B cell (primary cell): Measurements from ENCODE around the gene GZMB. TPM values are rescaled to one million over a fixed set of nuclear protein-coding genes. Genes with fewer than 3 reads are reported as not detected.
A peak's percentile ranks its signal among the peaks of the same experiment; 100 is the strongest.

Experiments
- ATAC-seq: fragments of 200-7000 bp; cut with Tn5 transposase; one replicate; pipeline ENCODE4 v1.10.0; 2021; ENCODE audit warnings: low read depth, mild to moderate bottlenecking, moderate number of reproducible peaks, moderate library complexity
- CTCF ChIA-PET: fragments of 350-600 bp; sonication (Branson Sonifier 250); formaldehyde crosslinking; loops from one replicate; lab custom pipeline; 2021; ENCODE audit warnings: antibody characterized with exemption, inconsistent platforms; lab: Charles Lee
- POLR2A ChIA-PET: fragments of 350-600 bp; sonication (Branson Sonifier 250); formaldehyde crosslinking; loops from one replicate; lab custom pipeline; 2021; ENCODE audit warnings: antibody characterized with exemption; lab: Charles Lee
- DNase-seq: peaks from one replicate; pipeline ENCODE4 v3.0.0; 2013
- H2AFZ ChIP-seq: 2 replicates; pipeline ENCODE4 v1.6.1; 2012; ENCODE audit warnings: mild to moderate bottlenecking, low read depth, low read length; ENCODE audit not compliant: insufficient read depth, poor library complexity, severe bottlenecking
- H3K27ac ChIP-seq, 2 donors: 1 replicate in 1 of 2; 2 replicates in 1 of 2; pipeline ENCODE4 v1.5.1; 2012 to 2013; ENCODE audit warnings: low read length in 2 of 2, mild to moderate bottlenecking in 2 of 2, moderate library complexity in 1 of 2
- H3K27me3 ChIP-seq, 4 experiments: fragments of 200-600 bp in 1 of 4; sonication (generic) in 1 of 4; replicated peaks in 1 of 4; 1 replicate in 2 of 4; 2 replicates in 2 of 4; pipeline versions ENCODE4 v1.6.1 to v1.7.0; 2013 to 2016; ENCODE audit warnings: low read length in 3 of 4, mild to moderate bottlenecking in 2 of 4, mixed read lengths in 1 of 4, moderate library complexity in 1 of 4; ENCODE audit not compliant: insufficient read depth in 4 of 4, control insufficient read depth in 3 of 4; ENCODE audit errors: control extremely low read depth in 1 of 4
- H3K36me3 ChIP-seq, 2 experiments: replicated peaks in 1 of 2; 1 replicate in 1 of 2; 2 replicates in 1 of 2; pipeline versions ENCODE4 v1.6.1 to v1.7.1; 2013; ENCODE audit warnings: low read length in 1 of 2; ENCODE audit not compliant: insufficient read depth in 2 of 2, control insufficient read depth in 1 of 2; ENCODE audit errors: control extremely low read depth in 1 of 2, extremely low read depth in 1 of 2
- H3K4me1 ChIP-seq, 2 donors: fragments of 200-600 bp in 1 of 2; sonication (generic) in 1 of 2; 1 replicate in 1 of 2; 2 replicates in 1 of 2; pipeline versions ENCODE4 v1.5.1 to v1.6.1; 2013 to 2017; ENCODE audit warnings: low read length in 2 of 2; ENCODE audit not compliant: control insufficient read depth in 2 of 2, insufficient read depth in 2 of 2
- H3K4me2 ChIP-seq: replicated peaks from 2 replicates; pipeline ENCODE3; 2012; ENCODE audit warnings: mild to moderate bottlenecking, low read depth, low read length; ENCODE audit not compliant: poor library complexity, severe bottlenecking
- H3K4me3 ChIP-seq, 5 experiments: fragments of 200-600 bp in 1 of 5; sonication (generic) in 1 of 5; 1 replicate in 3 of 5; 2 replicates in 2 of 5; pipeline versions ENCODE4 v1.5.1 to v1.7.0; 2011 to 2016; ENCODE audit warnings: low read length in 4 of 5, mild to moderate bottlenecking in 4 of 5, low read depth in 2 of 5, control low read depth in 1 of 5, moderate library complexity in 1 of 5; ENCODE audit not compliant: insufficient read depth in 1 of 5; ENCODE audit errors: control extremely low read depth in 1 of 5, extremely low read depth in 1 of 5
- H3K79me2 ChIP-seq: fragments of 200-600 bp; sonication (generic); one replicate; pipeline ENCODE4 v1.6.0; 2016; ENCODE audit warnings: low read length; ENCODE audit not compliant: control insufficient read depth, insufficient read depth
- H3K9ac ChIP-seq: fragments of 200-600 bp; sonication (generic); 2 replicates; pipeline ENCODE4 v1.6.1; 2017; ENCODE audit warnings: mild to moderate bottlenecking, low read length, moderate library complexity
- H3K9me3 ChIP-seq, 3 donors: one replicate each; pipeline versions ENCODE4 v1.6.1 to v1.7.1; 2013; ENCODE audit warnings: low read length in 2 of 3; ENCODE audit not compliant: control insufficient read depth in 2 of 3, insufficient read depth in 1 of 3; ENCODE audit errors: control extremely low read depth in 1 of 3
- H4K20me1 ChIP-seq: 2 replicates; pipeline ENCODE4 v1.6.0; 2012; ENCODE audit warnings: mild to moderate bottlenecking, low read length; ENCODE audit not compliant: insufficient read depth, control insufficient read depth, poor library complexity, severe bottlenecking
- H3K27ac Mint-ChIP-seq: one replicate; pipeline ENCODE4 v1.8.0; 2021; ENCODE audit warnings: mixed read lengths
- H3K27me3 Mint-ChIP-seq: one replicate; pipeline ENCODE4 v1.8.0; 2021; ENCODE audit warnings: mixed read lengths
- H3K4me1 Mint-ChIP-seq: one replicate; pipeline ENCODE4 v1.8.0; 2021; ENCODE audit warnings: mixed read lengths
- H3K4me3 Mint-ChIP-seq: one replicate; pipeline ENCODE4 v1.8.0; 2021; ENCODE audit warnings: mixed read lengths
- H3K9me3 Mint-ChIP-seq: one replicate; pipeline ENCODE4 v1.8.0; 2022; ENCODE audit warnings: mixed read lengths; ENCODE audit not compliant: insufficient read depth
- EZH2 ChIP-seq: IDR thresholded peaks from 2 replicates; pipeline ENCODE4 v1.6.1; 2012; ENCODE audit warnings: borderline replicate concordance, low read depth, mild to moderate bottlenecking, moderate library complexity, low read length; ENCODE audit not compliant: insufficient read depth, poor library complexity, severe bottlenecking
- WGBS: methylation state at CpG from one replicate; pipeline ENCODE4 v1.1.5; 2013; ENCODE audit warnings: missing lambda C conversion rate; ENCODE audit not compliant: insufficient coverage; 5-methylcytosine and 5-hydroxymethylcytosine counted together
- intact Hi-C: fragments of 100-400 bp; cut with micrococcal nuclease; formaldehyde crosslinking; loops from one replicate; pipeline ENCODE4 v1.10.0; 2022
- polyA plus RNA-seq: library from polyadenylated mRNA; depleted of rRNA; stranded (reverse); fragments of >200 nt; gene quantifications from 2 replicates; pipeline ENCODE4 v1.2.3, GENCODE V29; 2012
- total RNA-seq, 2 donors: library from RNA; stranded (reverse); fragments of 120-200 nt in 1 of 2; gene quantifications; 1 replicate in 1 of 2; 2 replicates in 1 of 2; pipeline versions ENCODE4 v1.2.3 to v1.2.4, GENCODE V29; 2013 to 2022
- TF ChIP-seq, protein P1 (sequence below): fragments of 200-600 bp; IDR thresholded peaks from one replicate; pipeline ENCODE4 v1.8.0; 2022; ENCODE audit warnings: antibody characterized with exemption, mild to moderate bottlenecking

The GZMB gene
- total and polyA plus RNA-seq, 2 donors (not counting 1 experiment from before 2014, with no cell fraction given) = 0.88 to 1.5 TPM

DNA sequence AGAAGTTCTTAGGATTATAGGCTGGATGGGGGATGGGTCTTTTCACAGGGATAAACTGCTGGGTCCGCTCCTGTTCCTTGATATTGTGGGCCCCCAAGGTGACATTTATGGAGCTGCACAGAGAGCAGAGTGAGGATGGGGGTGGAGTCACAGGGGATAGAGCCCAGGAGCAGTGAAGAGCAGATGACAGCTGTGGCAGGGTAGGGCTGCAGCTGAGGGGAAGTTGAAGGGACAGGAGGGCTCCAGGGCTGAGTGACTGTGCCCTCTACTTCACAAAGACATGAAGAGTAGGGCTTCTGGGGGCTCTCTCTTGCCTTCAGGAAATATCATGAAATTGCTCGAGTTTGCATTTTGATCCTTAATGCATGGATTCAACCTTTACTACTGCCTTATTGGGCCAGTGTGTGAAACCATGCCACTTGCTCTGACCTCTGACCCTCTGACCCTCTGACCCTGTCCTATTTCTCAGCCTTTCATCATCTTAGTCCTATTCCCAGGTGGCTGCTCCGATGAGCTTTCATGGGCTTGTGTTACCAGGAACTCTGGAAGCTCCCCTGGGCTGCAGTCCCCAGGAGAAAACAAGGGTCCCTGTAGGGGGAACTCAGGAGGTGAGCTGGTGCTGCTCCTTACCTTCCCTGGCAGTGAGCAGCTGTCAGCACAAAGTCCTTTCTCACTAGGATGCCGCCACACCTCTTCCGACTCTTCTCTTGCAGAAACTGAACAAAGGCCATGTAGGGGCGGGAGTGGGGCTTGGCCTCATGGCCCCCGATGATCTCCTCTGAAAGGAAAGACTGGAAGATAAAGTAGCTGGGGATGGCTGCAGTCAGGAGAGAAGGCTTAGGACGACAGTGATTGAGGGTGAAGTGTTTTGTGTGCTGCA lies 26.1 kb downstream of the GZMB start:
- Histone ChIP-seq H3K9me3 (no peaks in the 10 kb centered on the region), H3K4me2 (no peak overlapping the region), H3K79me2 (no peaks in the 10 kb centered on the region), H3K4me1 (peaks cover 25 to 27% of the 10 kb centered on the region in 2 donors), H3K27ac (no peak overlapping the region), H3K27me3 (no peaks in the 10 kb centered on the region), H4K20me1 (no peaks in the 10 kb centered on the region), H3K9ac (no peak overlapping the region), H3K4me3 (no peak overlapping the region), H2AFZ (no peak overlapping the region), H3K36me3 (no peaks in the 10 kb centered on the region)
- Mint-ChIP-seq H3K9me3 (no peaks in the 10 kb centered on the region), H3K4me1 (peaks cover 39% of the 10 kb centered on the region), H3K4me3 (no peak overlapping the region), H3K27me3 (peaks cover 10% of the 10 kb centered on the region), H3K27ac (peak overlapping the region; percentile 73)
- ChIA-PET CTCF (interaction anchor here (0.8 to 7.6 kb wide), 6 partner anchors 12 to 525 kb away, joined by 3 to 74 read pairs (median 4); no protein-coding TSS in a partner anchor), POLR2A (no interaction called here)
- 86% methylated on average over 6 of the region's 8 CpGs for WGBS
- no peak for DNase-seq
- intact Hi-C loops = no loop called here
- TF ChIP-seq, protein P1, sequence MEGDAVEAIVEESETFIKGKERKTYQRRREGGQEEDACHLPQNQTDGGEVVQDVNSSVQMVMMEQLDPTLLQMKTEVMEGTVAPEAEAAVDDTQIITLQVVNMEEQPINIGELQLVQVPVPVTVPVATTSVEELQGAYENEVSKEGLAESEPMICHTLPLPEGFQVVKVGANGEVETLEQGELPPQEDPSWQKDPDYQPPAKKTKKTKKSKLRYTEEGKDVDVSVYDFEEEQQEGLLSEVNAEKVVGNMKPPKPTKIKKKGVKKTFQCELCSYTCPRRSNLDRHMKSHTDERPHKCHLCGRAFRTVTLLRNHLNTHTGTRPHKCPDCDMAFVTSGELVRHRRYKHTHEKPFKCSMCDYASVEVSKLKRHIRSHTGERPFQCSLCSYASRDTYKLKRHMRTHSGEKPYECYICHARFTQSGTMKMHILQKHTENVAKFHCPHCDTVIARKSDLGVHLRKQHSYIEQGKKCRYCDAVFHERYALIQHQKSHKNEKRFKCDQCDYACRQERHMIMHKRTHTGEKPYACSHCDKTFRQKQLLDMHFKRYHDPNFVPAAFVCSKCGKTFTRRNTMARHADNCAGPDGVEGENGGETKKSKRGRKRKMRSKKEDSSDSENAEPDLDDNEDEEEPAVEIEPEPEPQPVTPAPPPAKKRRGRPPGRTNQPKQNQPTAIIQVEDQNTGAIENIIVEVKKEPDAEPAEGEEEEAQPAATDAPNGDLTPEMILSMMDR = no peak
- no peak for TF ChIP-seq EZH2
- ATAC-seq = no peak

DNA sequence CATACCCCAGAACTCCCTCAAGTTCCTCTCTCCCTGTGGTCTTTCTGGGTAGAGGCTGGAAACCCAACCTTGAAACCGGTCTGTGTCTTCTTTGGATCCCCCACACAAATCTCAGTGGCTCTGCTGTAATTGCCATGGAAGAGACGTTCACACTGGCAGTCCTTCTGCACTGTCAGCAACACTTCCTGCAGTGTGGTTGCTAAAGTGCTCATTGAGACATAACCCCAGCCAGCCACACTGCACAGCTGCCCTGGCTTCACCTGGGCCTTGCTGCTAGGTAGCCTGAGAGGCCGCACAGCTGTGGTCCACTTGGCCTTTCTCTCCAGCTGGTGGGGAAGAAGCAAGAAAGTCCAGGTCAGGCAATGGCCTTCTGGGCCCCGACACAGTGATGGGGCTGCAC lies 26.9 kb downstream of the GZMB start:
- no peaks in the 10 kb centered on the region for H3K27me3 ChIP-seq
- TF ChIP-seq EZH2 = no peak
- TF ChIP-seq, protein P1 = no peak
- no peaks in the 10 kb centered on the region for H4K20me1 ChIP-seq
- H3K4me1 ChIP-seq = peaks cover 25 to 27% of the 10 kb centered on the region in 2 donors
- DNase-seq = peak; percentile 13
- no peak overlapping the region for H3K27ac ChIP-seq
- H3K4me3 ChIP-seq = no peak overlapping the region
- peak overlapping the region; percentile 1 for H3K4me2 ChIP-seq
- ATAC-seq = no peak
- H3K4me3 Mint-ChIP-seq = no peak overlapping the region
- CTCF ChIA-PET = interaction anchor here (1.0 to 7.6 kb wide), 8 partner anchors 11 to 103 kb away, joined by 3 to 74 read pairs (median 8); no protein-coding TSS in a partner anchor
- H3K36me3 ChIP-seq = no peaks in the 10 kb centered on the region
- H3K79me2 ChIP-seq = no peaks in the 10 kb centered on the region
- H3K9me3 Mint-ChIP-seq = no peaks in the 10 kb centered on the region
- H3K27me3 Mint-ChIP-seq = peaks cover 6% of the 10 kb centered on the region
- H3K9ac ChIP-seq = peak overlapping the region; percentile 12
- WGBS = 43% methylated on average over 3 of the region's 4 CpGs
- peaks cover 0 to 3% (median 0%) of the 10 kb centered on the region in 3 donors for H3K9me3 ChIP-seq
- POLR2A ChIA-PET = no interaction called here
- intact Hi-C loops = no loop called here
- peak overlapping the region; percentile 50 for H2AFZ ChIP-seq
- H3K4me1 Mint-ChIP-seq = peaks cover 36% of the 10 kb centered on the region
- peak overlapping the region; percentile 73 for H3K27ac Mint-ChIP-seq
